GM23338 (cell line): ENCODE data around the gene ARAP1. TPM values are rescaled to one million over a fixed set of nuclear protein-coding genes. Genes with fewer than 3 reads are reported as not detected.
A peak's percentile ranks its signal among the peaks of the same experiment; 100 is the strongest.

Experiments used
- ATAC-seq: fragments of 200-7000 bp; cut with Tn5 transposase; 3 replicates; pipeline ENCODE4 v1.9.1; 2020
- DNase-seq: peaks from one replicate; pipeline ENCODE4 v3.0.0-alpha.2; 2015; ENCODE audit warnings: low spot score
- H2AFZ ChIP-seq: fragments of 200-600 bp; sonication (generic); 2 replicates; pipeline ENCODE4 v1.8.0; 2016; ENCODE audit warnings: antibody characterized with exemption, mild to moderate bottlenecking, moderate library complexity
- H3F3A ChIP-seq: fragments of 200-600 bp; sonication (generic); replicated peaks from 2 replicates; pipeline ENCODE4 v1.8.0; 2017; ENCODE audit warnings: antibody characterized with exemption, mixed run types, low read depth
- H3K27ac ChIP-seq: fragments of 200-600 bp; sonication (generic); 2 replicates; pipeline ENCODE4 v1.6.1; 2016; ENCODE audit warnings: low read depth
- H3K27me3 ChIP-seq: fragments of 200-600 bp; sonication (generic); 2 replicates; pipeline ENCODE4 v1.8.0; 2016; ENCODE audit warnings: mild to moderate bottlenecking, mixed run types, moderate library complexity; ENCODE audit not compliant: insufficient read depth
- H3K36me3 ChIP-seq: fragments of 200-600 bp; sonication (generic); 2 replicates; pipeline ENCODE4 v1.8.0; 2016; ENCODE audit warnings: mild to moderate bottlenecking; ENCODE audit not compliant: insufficient read depth
- H3K4me1 ChIP-seq: fragments of 200-600 bp; sonication (generic); 2 replicates; pipeline ENCODE4 v1.8.0; 2016; ENCODE audit warnings: mild to moderate bottlenecking, moderate library complexity; ENCODE audit not compliant: insufficient read depth
- H3K4me2 ChIP-seq: fragments of 200-600 bp; sonication (generic); 2 replicates; pipeline ENCODE4 v1.7.1; 2017; ENCODE audit warnings: mixed run types
- H3K4me3 ChIP-seq: fragments of 200-600 bp; sonication (generic); 2 replicates; pipeline ENCODE4 v1.6.1; 2016; ENCODE audit warnings: mixed run types
- H3K79me2 ChIP-seq: fragments of 200-600 bp; sonication (generic); replicated peaks from 2 replicates; pipeline ENCODE4 v1.8.0; 2017; ENCODE audit warnings: mild to moderate bottlenecking; ENCODE audit not compliant: insufficient read depth
- H3K9me2 ChIP-seq: fragments of 200-600 bp; sonication (generic); 2 replicates; pipeline ENCODE4 v1.8.0; 2017; ENCODE audit not compliant: insufficient read depth
- H4K20me1 ChIP-seq: fragments of 200-600 bp; sonication (generic); replicated peaks from 2 replicates; pipeline ENCODE4 v1.8.0; 2017; ENCODE audit warnings: mild to moderate bottlenecking; ENCODE audit not compliant: insufficient read depth
- H3K27ac Mint-ChIP-seq: 2 replicates; pipeline ENCODE4 v1.8.0; 2020; ENCODE audit warnings: inconsistent platforms, mild to moderate bottlenecking, moderate library complexity, mixed read lengths
- H3K27me3 Mint-ChIP-seq: 3 replicates; pipeline ENCODE4 v1.8.0; 2022; ENCODE audit warnings: low read depth, mild to moderate bottlenecking, moderate library complexity, mixed read lengths, inconsistent platforms; ENCODE audit not compliant: insufficient read depth, poor library complexity
- H3K36me3 Mint-ChIP-seq: 3 replicates; pipeline ENCODE4 v1.8.0; 2021; ENCODE audit warnings: low read depth, mild to moderate bottlenecking, inconsistent platforms, moderate library complexity, mixed read lengths
- H3K4me1 Mint-ChIP-seq: 3 replicates; pipeline ENCODE4 v1.8.0; 2020; ENCODE audit warnings: mild to moderate bottlenecking, inconsistent platforms, mixed read lengths
- H3K4me3 Mint-ChIP-seq: 3 replicates; pipeline ENCODE4 v1.8.0; 2021; ENCODE audit warnings: moderate library complexity, mild to moderate bottlenecking, inconsistent platforms, mixed read lengths
- H3K9me3 Mint-ChIP-seq: 3 replicates; pipeline ENCODE4 v1.8.0; 2020; ENCODE audit warnings: moderate library complexity, mild to moderate bottlenecking, inconsistent platforms, mixed read lengths
- CREB1 ChIP-seq: fragments of 250-450 bp; sonication (Bioruptor Pico); IDR thresholded peaks from 2 replicates; pipeline ENCODE4 v1.5.0; 2020; ENCODE audit warnings: low read depth, mild to moderate bottlenecking, moderate library complexity
- EZH2 ChIP-seq: fragments of 200-600 bp; sonication (generic); IDR thresholded peaks from one replicate; pipeline ENCODE4 v1.8.0; 2017; ENCODE audit warnings: antibody characterized with exemption, mild to moderate bottlenecking, low read depth; ENCODE audit not compliant: unreplicated experiment
- EZH2phosphoT487 ChIP-seq: fragments of 200-600 bp; sonication (generic); IDR thresholded peaks from one replicate; pipeline ENCODE4 v1.8.1; 2018; ENCODE audit warnings: antibody characterized with exemption; ENCODE audit not compliant: unreplicated experiment
- JUNB ChIP-seq: IDR thresholded peaks from one replicate; pipeline ENCODE4 v1.6.1; 2016; ENCODE audit warnings: antibody characterized with exemption; ENCODE audit not compliant: unreplicated experiment
- POLR2AphosphoS5 ChIP-seq: IDR thresholded peaks from 2 replicates; pipeline ENCODE4 v1.6.1; 2016; ENCODE audit warnings: antibody characterized with exemption, low read depth
- STAT1 ChIP-seq: IDR thresholded peaks from one replicate; pipeline ENCODE4 v1.6.1; 2016; ENCODE audit warnings: antibody characterized with exemption; ENCODE audit not compliant: unreplicated experiment
- ZNF114 ChIP-seq: fragments of 250-450 bp; sonication (Bioruptor Pico); IDR thresholded peaks from 2 replicates; pipeline ENCODE4 v1.5.0; 2020; ENCODE audit warnings: mild to moderate bottlenecking, moderate library complexity
- ZNF331 ChIP-seq: fragments of 250-450 bp; sonication (Bioruptor Pico); IDR thresholded peaks from 2 replicates; pipeline ENCODE4 v1.5.0; 2020; ENCODE audit warnings: low read depth, mild to moderate bottlenecking, moderate library complexity
- microRNA-seq: library from miRNA; unstranded; fragments of <30 nt; microRNA quantifications from one replicate; pipeline ENCODE4, GENCODE V29; 2017
- polyA plus RNA-seq: library from polyadenylated mRNA; unstranded; fragments of >200 nt; fragmentation: Nextera tagmentation; extraction: Ambion mirVana; gene quantifications from 2 replicates; pipeline ENCODE4 v1.2.1, GENCODE V29; 2016
- small RNA-seq: library from RNA; depleted of rRNA; stranded (forward); fragments of <200 nt; gene quantifications from one replicate; pipeline ENCODE3, GENCODE V24; 2014; ENCODE audit warnings: low replicate concordance
- total RNA-seq: library from RNA; depleted of rRNA; stranded (reverse); fragments of >200 nt; shearing (Covaris generic); gene quantifications from 2 replicates; pipeline ENCODE4 v1.2.3, GENCODE V29; 2014; rRNA removed
- TF ChIP-seq, protein P1 (sequence below), 2 experiments: fragments of 200-600 bp in 1 of 2; sonication (generic) in 1 of 2; conservative IDR thresholded peaks; 2 replicates each; pipeline versions ENCODE4 v1.5.1 to v1.6.1; 2016 to 2017; ENCODE audit warnings: antibody characterized with exemption in 2 of 2, low read depth in 2 of 2, mild to moderate bottlenecking in 2 of 2, moderate library complexity in 1 of 2

Gene ARAP1
- total and polyA plus RNA-seq, 2 experiments from 2014 or later, result 24.5 to 116 TPM

DNA sequence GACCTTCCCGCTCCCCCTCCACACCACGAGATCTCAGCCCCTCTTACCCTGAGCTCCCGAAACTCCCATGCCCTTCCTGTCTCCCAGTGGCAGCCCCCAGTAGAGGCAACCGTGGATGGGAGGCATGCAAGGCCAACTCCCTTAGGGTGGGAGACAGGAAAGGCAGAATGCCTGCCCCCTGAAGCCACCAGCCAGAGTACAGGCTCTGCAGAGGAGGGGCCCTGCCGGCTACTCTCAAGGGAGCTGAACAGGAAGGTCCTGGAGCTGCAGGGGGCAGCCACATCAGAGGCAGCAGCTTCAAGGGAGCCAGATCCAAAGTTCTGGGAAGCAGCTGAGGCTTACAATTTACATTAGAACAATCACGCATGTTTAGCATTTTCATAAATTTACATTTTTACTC is 116.3 kb downstream of the ARAP1 start (continued):
- TF ChIP-seq CREB1, result no peak
- no peak for TF ChIP-seq POLR2AphosphoS5
- no peak for TF ChIP-seq ZNF331 (CRISPR knock-in tag)
- no peak for TF ChIP-seq EZH2

DNA sequence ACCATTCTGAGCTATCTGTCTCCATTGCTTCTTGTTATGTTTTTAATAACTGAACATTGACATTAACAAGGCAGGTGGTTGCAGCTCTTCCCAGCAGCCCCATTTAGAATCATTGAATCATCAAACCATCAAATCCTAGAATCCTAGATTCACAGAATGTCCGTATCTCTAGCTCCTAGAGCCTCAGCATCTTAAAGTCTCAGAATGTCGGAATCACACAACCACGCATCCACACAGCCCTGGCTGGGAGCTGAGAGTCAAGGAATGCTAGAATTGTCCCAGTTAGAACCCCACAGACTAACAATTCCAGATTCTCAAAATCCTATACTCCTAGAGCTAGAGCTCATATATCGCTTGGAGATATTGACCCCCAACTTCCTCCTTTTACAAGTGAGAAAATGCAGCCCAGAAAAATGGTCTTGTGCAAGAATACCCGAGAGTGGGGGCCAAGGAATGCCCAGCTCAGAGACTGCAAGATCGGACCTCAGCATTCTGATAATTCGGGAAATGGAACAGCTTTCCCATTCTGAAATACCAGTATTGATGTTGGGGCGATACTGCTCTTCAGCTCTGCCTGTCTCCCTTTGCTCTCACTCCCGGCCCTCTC is 116.8 kb downstream of the ARAP1 start:
- Mint-ChIP-seq H3K4me1 (peaks cover 44% of the 10 kb centered on the region), H3K4me3 (no peak overlapping the region), H3K9me3 (no peaks in the 10 kb centered on the region), H3K27me3 (peaks cover 19% of the 10 kb centered on the region), H3K36me3 (no peaks in the 10 kb centered on the region), H3K27ac (no peak overlapping the region)
- peaks cover 16% of the 10 kb centered on the region for H3K27me3 ChIP-seq
- peak overlapping the region; percentile 62; the same call in 1 of the 2 replicates for H3K4me2 ChIP-seq
- H3K27ac ChIP-seq, result no peak overlapping the region
- no peak overlapping the region for H3K4me3 ChIP-seq
- H3K4me1 ChIP-seq, result peaks cover 24% of the 10 kb centered on the region
- H3K9me2 ChIP-seq, result no peaks in the 10 kb centered on the region
- H3F3A ChIP-seq, result no peaks in the 10 kb centered on the region
- TF ChIP-seq EZH2phosphoT487, result no peak
- no peak for TF ChIP-seq ZNF114 (CRISPR knock-in tag)
- TF ChIP-seq JUNB, result no peak
- TF ChIP-seq EZH2, result no peak
- no peak for TF ChIP-seq STAT1
- no peak for TF ChIP-seq POLR2AphosphoS5
- TF ChIP-seq ZNF331 (CRISPR knock-in tag), result no peak
- TF ChIP-seq, protein P1, sequence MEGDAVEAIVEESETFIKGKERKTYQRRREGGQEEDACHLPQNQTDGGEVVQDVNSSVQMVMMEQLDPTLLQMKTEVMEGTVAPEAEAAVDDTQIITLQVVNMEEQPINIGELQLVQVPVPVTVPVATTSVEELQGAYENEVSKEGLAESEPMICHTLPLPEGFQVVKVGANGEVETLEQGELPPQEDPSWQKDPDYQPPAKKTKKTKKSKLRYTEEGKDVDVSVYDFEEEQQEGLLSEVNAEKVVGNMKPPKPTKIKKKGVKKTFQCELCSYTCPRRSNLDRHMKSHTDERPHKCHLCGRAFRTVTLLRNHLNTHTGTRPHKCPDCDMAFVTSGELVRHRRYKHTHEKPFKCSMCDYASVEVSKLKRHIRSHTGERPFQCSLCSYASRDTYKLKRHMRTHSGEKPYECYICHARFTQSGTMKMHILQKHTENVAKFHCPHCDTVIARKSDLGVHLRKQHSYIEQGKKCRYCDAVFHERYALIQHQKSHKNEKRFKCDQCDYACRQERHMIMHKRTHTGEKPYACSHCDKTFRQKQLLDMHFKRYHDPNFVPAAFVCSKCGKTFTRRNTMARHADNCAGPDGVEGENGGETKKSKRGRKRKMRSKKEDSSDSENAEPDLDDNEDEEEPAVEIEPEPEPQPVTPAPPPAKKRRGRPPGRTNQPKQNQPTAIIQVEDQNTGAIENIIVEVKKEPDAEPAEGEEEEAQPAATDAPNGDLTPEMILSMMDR (conservative IDR thresholded peaks at IDR 0.05; ENCODE audit: low read depth in 2 of 2), result no peak
- DNase-seq (no peak), ATAC-seq (no peak)
- no peaks in the 10 kb centered on the region for H3K36me3 ChIP-seq
- H4K20me1 ChIP-seq, result no peaks in the 10 kb centered on the region
- no peaks in the 10 kb centered on the region for H3K79me2 ChIP-seq
- H2AFZ ChIP-seq, result no peak overlapping the region

Small RNA genes lying within 50 kb of the gene (microRNA-seq; reads per million reads assigned to microRNA genes)
- gene MIR4692, result not detected

Small RNA genes lying within 50 kb of the gene (small RNA-seq; reads per million reads assigned to genes)
- gene MIR4692, result not detected
- gene RF00019, result not detected

Other genes starting within 250 kb of the ARAP1 start
- gene PDE2A, start 78.0 kb downstream of the ARAP1 start, total RNA-seq, result 8.2 and 16.2 TPM in 2 replicates
- 4.1 and 4.3 TPM in 2 replicates for gene PDE2A, start 78.0 kb downstream of the ARAP1 start, polyA plus RNA-seq
- 14.4 and 20.5 TPM in 2 replicates for gene STARD10, start 41.6 kb upstream of the ARAP1 start, total RNA-seq
- 16.6 and 20.7 TPM in 2 replicates for gene STARD10, start 41.6 kb upstream of the ARAP1 start, polyA plus RNA-seq
- gene ATG16L2, start 62.0 kb upstream of the ARAP1 start, total RNA-seq, result 18.0 and 24.6 TPM in 2 replicates
- gene ATG16L2, start 62.0 kb upstream of the ARAP1 start, polyA plus RNA-seq, result 9.6 and 10.2 TPM in 2 replicates